Skeletal muscle satellite cell (primary cell): ENCODE measurements around the gene SLC43A1.

Experiments used
- H3K27me3 ChIP-seq: 2 replicates; pipeline ENCODE4 v1.7.0; 2013; ENCODE audit warnings: low read length; ENCODE audit not compliant: control insufficient read depth, insufficient read depth
- H3K36me3 ChIP-seq: 2 replicates; pipeline ENCODE4 v1.7.0; 2013; ENCODE audit warnings: mild to moderate bottlenecking, control low read depth, low read length; ENCODE audit not compliant: insufficient read depth
- H3K4me1 ChIP-seq: 2 replicates; pipeline ENCODE4 v1.7.0; 2013; ENCODE audit warnings: low read length; ENCODE audit not compliant: control insufficient read depth, insufficient read depth
- H3K4me2 ChIP-seq: 2 replicates; pipeline ENCODE4 v1.7.0; 2013; ENCODE audit warnings: mild to moderate bottlenecking, low read length
- H3K4me3 ChIP-seq: 2 replicates; pipeline ENCODE4 v1.7.0; 2013; ENCODE audit warnings: low read length
- H3K9ac ChIP-seq: 2 replicates; pipeline ENCODE4 v1.7.0; 2013; ENCODE audit warnings: mild to moderate bottlenecking, low read depth, low read length, moderate library complexity
- H3K9me3 ChIP-seq: replicated peaks from 2 replicates; pipeline ENCODE4 v1.7.0; 2013; ENCODE audit warnings: mild to moderate bottlenecking, control low read depth, low read length

Gene SLC43A1

GRCh38 chr11:57496109-57496820 is 19.2 kb downstream of the SLC43A1 start:
- H3K9ac ChIP-seq: no peak overlapping the region
- no peak overlapping the region for H3K4me2 ChIP-seq
- no peaks in the 10 kb centered on the region for H3K9me3 ChIP-seq
- peaks cover 12% of the 10 kb centered on the region for H3K4me1 ChIP-seq
- H3K36me3 ChIP-seq: peaks cover 4% of the 10 kb centered on the region
- no peak overlapping the region for H3K4me3 ChIP-seq
- no peaks in the 10 kb centered on the region for H3K27me3 ChIP-seq

GRCh38 chr11:57493507-57494503 is 21.7 kb downstream of the SLC43A1 start:
- Histone ChIP-seq H3K27me3 (no peaks in the 10 kb centered on the region), H3K4me2 (no peak overlapping the region), H3K36me3 (peaks cover 4% of the 10 kb centered on the region), H3K4me3 (no peak overlapping the region), H3K4me1 (no peaks in the 10 kb centered on the region), H3K9ac (no peak overlapping the region), H3K9me3 (no peaks in the 10 kb centered on the region)

DNA sequence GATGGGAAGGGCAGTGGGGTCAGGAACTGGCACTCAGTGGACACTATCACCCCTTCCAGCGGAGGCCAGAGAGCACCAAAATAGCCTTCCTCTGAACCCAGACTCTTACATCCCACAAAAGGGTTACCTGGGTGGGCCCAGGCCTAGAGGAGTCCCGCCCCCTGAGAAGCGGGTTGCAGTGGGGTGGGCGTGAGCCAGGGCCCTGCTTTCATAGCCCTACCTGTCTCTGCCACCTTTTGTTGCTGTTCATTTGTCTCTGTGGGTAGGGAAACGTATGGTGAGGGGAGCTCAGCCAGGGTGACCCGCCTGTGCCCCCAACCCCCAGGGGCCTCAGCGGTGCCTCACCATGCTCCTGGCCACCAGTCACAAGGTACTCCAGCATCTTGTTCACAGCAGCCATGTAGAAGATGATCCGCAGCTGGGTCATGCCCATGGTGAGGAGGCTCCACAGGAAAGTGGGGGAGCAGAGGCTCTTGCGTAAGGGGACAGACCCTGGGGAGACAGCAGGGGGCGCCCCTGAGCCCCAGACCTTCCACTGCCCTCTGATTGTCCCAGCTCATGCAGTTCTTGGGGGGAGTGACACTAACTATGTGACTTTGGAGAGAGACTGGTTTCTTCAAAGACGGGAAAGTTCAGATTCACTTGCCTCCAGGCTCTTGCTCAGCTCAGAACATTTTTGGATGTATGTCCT is 24.0 kb downstream of the SLC43A1 start:
- H3K4me3 ChIP-seq: no peak overlapping the region
- peaks cover 4% of the 10 kb centered on the region for H3K36me3 ChIP-seq
- H3K27me3 ChIP-seq: no peaks in the 10 kb centered on the region
- H3K4me2 ChIP-seq: no peak overlapping the region
- H3K4me1 ChIP-seq: no peaks in the 10 kb centered on the region
- H3K9ac ChIP-seq: no peak overlapping the region
- H3K9me3 ChIP-seq: no peaks in the 10 kb centered on the region

DNA sequence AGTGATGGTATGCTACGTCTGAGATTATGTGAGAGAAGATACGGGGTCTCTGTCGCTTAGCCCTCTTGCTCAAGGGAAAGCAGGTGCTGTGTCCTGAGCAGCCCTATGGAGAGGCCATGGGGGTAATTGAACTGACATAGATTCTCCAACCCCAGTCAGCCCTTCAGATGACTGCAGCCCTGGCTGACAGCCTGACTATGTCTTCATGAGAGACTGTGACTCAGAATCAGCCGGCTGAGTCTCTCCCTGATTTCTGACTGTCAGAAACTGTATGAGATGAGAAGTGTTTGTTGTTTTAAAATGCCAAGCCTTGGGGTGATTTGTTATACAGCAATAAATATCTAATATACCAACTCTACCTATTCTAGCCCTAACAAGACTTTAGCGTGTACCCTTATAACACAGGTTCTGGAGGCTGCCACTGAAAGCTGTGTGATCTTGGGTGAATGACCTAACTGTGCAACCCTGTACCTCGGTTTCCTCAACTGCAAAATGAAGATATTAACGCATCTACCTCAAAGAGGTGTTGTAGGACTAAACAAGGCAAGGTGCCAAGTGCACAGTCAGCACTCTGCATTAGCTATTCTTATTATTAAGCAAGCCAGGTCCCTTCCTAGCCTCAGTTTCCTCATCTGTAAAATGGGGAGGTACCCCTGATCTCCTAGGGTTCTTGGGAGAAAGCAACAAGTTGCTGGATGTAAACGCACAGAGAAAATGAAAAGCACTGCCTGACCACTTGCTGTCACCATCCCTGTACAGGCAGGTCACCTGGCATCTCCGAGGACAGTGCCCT is 24.9 kb downstream of the SLC43A1 start:
- Histone ChIP-seq H3K9me3 (no peaks in the 10 kb centered on the region), H3K4me3 (no peak overlapping the region), H3K9ac (no peak overlapping the region), H3K4me2 (no peak overlapping the region), H3K36me3 (no peaks in the 10 kb centered on the region), H3K4me1 (no peaks in the 10 kb centered on the region), H3K27me3 (no peaks in the 10 kb centered on the region)

- H3K9me3 ChIP-seq: no peaks in the 10 kb centered on the region
- H3K27me3 ChIP-seq: peaks cover 8% of the 10 kb centered on the region
- no peak overlapping the region for H3K9ac ChIP-seq
- peaks cover 7% of the 10 kb centered on the region for H3K36me3 ChIP-seq
- no peak overlapping the region for H3K4me2 ChIP-seq
- peaks cover 6% of the 10 kb centered on the region for H3K4me1 ChIP-seq
- no peak overlapping the region for H3K4me3 ChIP-seq
These were observed 27.4 kb downstream of the SLC43A1 start for GRCh38 chr11:57487920-57488659.

GRCh38 chr11:57487021-57487778 is 28.3 kb downstream of the SLC43A1 start:
- Histone ChIP-seq H3K27me3 (peaks cover 16% of the 10 kb centered on the region), H3K9me3 (no peaks in the 10 kb centered on the region), H3K4me3 (no peak overlapping the region), H3K4me2 (no peak overlapping the region), H3K4me1 (peaks cover 10% of the 10 kb centered on the region), H3K9ac (no peak overlapping the region), H3K36me3 (peaks cover 7% of the 10 kb centered on the region)

DNA sequence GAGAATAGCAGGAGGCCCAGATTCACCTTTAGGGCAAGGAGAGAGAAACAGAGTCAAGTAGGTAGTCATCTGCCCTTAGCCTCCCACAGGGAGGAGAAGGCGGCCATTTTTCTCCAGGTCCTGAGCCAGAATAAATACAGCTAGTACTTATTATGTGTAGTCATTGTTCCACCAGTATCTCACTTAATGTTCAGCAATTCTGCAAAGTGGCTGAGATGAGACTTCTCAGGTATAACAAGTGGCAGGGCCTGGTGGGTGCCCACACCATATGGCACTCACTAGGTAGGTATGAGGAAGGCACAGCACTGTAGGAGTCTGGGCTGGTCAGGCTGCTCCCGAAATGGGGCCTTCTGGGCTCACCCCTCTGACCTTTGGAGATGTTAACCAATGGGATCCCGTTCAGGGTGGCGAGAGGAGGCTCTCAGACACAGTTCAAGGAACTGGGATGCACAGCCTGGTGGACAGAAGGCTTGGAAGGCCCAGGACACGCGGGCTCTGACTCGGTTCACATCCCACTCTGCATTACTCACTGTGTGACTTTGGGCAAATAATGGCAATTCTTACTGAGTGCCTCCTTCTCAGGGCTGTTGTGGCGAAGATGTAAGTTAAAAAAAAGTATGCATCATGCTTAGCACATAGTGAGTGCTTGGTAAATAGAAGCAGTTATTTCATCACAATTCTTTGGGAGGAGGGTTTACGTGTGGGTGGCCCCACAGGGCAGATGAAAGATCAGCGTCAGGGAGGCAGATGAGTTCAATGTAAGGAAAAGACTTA is 30.1 kb downstream of the SLC43A1 start:
- H3K27me3 ChIP-seq: peaks cover 31% of the 10 kb centered on the region
- peaks cover 10% of the 10 kb centered on the region for H3K4me1 ChIP-seq
- H3K36me3 ChIP-seq: peaks cover 7% of the 10 kb centered on the region
- H3K4me2 ChIP-seq: no peak overlapping the region
- no peak overlapping the region for H3K9ac ChIP-seq
- no peak overlapping the region for H3K4me3 ChIP-seq
- no peaks in the 10 kb centered on the region for H3K9me3 ChIP-seq

GRCh38 chr11:57484141-57484710 is 31.3 kb downstream of the SLC43A1 start:
- Histone ChIP-seq H3K9me3 (no peaks in the 10 kb centered on the region), H3K9ac (no peak overlapping the region), H3K4me2 (no peak overlapping the region), H3K36me3 (peaks cover 7% of the 10 kb centered on the region), H3K4me3 (no peak overlapping the region), H3K4me1 (peaks cover 10% of the 10 kb centered on the region), H3K27me3 (peaks cover 31% of the 10 kb centered on the region)

- Histone ChIP-seq H3K27me3 (peaks cover 31% of the 10 kb centered on the region), H3K4me1 (peaks cover 10% of the 10 kb centered on the region), H3K9ac (no peak overlapping the region), H3K36me3 (peaks cover 7% of the 10 kb centered on the region), H3K4me2 (peak overlapping the region; percentile 93), H3K9me3 (no peaks in the 10 kb centered on the region), H3K4me3 (no peak overlapping the region)
These were observed 32.0 kb downstream of the SLC43A1 start for GRCh38 chr11:57483562-57483918.
